Measurements from ENCODE around the gene RCSD1.

RCSD1 gene

GRCh38 chr1:167643441-167643840, 13.4 kb downstream of the RCSD1 start (continued):
- no peak for TF ChIP-seq POU6F1 (CRISPR knock-in tag; IDR thresholded peaks at IDR 0.05; ENCODE audit: borderline replicate concordance, low read depth)
- no peak for TF ChIP-seq PPARA (CRISPR knock-in tag; IDR thresholded peaks at IDR 0.05; ENCODE audit: borderline replicate concordance)

- no peak for ATAC-seq
- TF ChIP-seq ZFP30 (CRISPR knock-in tag; IDR thresholded peaks at IDR 0.05) (no peak), CREB5 (CRISPR knock-in tag; IDR thresholded peaks at IDR 0.05; ENCODE audit: low read depth) (no peak), TSHZ2 (CRISPR knock-in tag; IDR thresholded peaks at IDR 0.05) (no peak), PATZ1 (CRISPR knock-in tag; IDR thresholded peaks at IDR 0.05; ENCODE audit: borderline replicate concordance) (no peak), ZC3H10 (CRISPR knock-in tag; IDR thresholded peaks at IDR 0.05) (no peak), TCF4 (CRISPR knock-in tag; IDR thresholded peaks at IDR 0.05; ENCODE audit: borderline replicate concordance) (no peak), ZFP3 (CRISPR knock-in tag; IDR thresholded peaks at IDR 0.05) (no peak), CSRNP3 (CRISPR knock-in tag; IDR thresholded peaks at IDR 0.05) (no peak), RARB (CRISPR knock-in tag; IDR thresholded peaks at IDR 0.05) (no peak), ZNF70 (CRISPR knock-in tag; IDR thresholded peaks at IDR 0.05) (no peak), POU6F1 (CRISPR knock-in tag; IDR thresholded peaks at IDR 0.05; ENCODE audit: borderline replicate concordance, low read depth) (no peak), ZNF565 (CRISPR knock-in tag; conservative IDR thresholded peaks at IDR 0.05; ENCODE audit: low read depth) (no peak), PPARA (CRISPR knock-in tag; IDR thresholded peaks at IDR 0.05; ENCODE audit: borderline replicate concordance) (no peak), TOX (CRISPR knock-in tag; IDR thresholded peaks at IDR 0.05; ENCODE audit: borderline replicate concordance) (no peak), ESRRG (CRISPR knock-in tag; IDR thresholded peaks at IDR 0.05) (no peak), OSR1 (CRISPR knock-in tag; IDR thresholded peaks at IDR 0.05) (no peak), GLIS3 (CRISPR knock-in tag; IDR thresholded peaks at IDR 0.05) (no peak), BACH2 (CRISPR knock-in tag; IDR thresholded peaks at IDR 0.05; ENCODE audit: borderline replicate concordance) (no peak)
Observed at GRCh38 chr1:167644551-167644950, 14.5 kb downstream of the RCSD1 start.

- ATAC-seq, result no peak
- TF ChIP-seq ZNF565 (CRISPR knock-in tag; conservative IDR thresholded peaks at IDR 0.05; ENCODE audit: low read depth) (no peak), TOX (CRISPR knock-in tag; IDR thresholded peaks at IDR 0.05; ENCODE audit: borderline replicate concordance) (no peak), RARB (CRISPR knock-in tag; IDR thresholded peaks at IDR 0.05) (no peak), CSRNP3 (CRISPR knock-in tag; IDR thresholded peaks at IDR 0.05) (no peak), GLIS3 (CRISPR knock-in tag; IDR thresholded peaks at IDR 0.05) (no peak), ESRRG (CRISPR knock-in tag; IDR thresholded peaks at IDR 0.05) (no peak), ZFP30 (CRISPR knock-in tag; IDR thresholded peaks at IDR 0.05) (no peak), ZC3H10 (CRISPR knock-in tag; IDR thresholded peaks at IDR 0.05) (no peak), CREB5 (CRISPR knock-in tag; IDR thresholded peaks at IDR 0.05; ENCODE audit: low read depth) (no peak)
Observed at GRCh38 chr1:167645140-167645541, 15.1 kb downstream of the RCSD1 start.

Data from SK-N-SH treated with all-trans-retinoic acid at 6 μM for 48 hours (cell line).